NCI-H82 (cell line): Measurements from ENCODE around the gene AGPAT1.
"Not testable (repeated sequence)": the region's sequence is repeated elsewhere in the genome, so short reads cannot be mapped to it uniquely, and the experiment has no call there.

Source experiments
- DNase-seq: peaks from one replicate; lab custom pipeline; 2025; lab: John Stamatoyannopoulos, UW

AGPAT1 gene

GRCh38 chr6:32148289-32149091, 27.4 kb downstream of the AGPAT1 start:
- DNase-seq: no peak

GRCh38 chr6:32147401-32148132, 28.3 kb downstream of the AGPAT1 start:
- no peak for DNase-seq

- DNase-seq: no peak
These were observed 29.2 kb downstream of the AGPAT1 start for GRCh38 chr6:32146687-32147086.

GRCh38 chr6:32146287-32146686, 29.6 kb downstream of the AGPAT1 start:
- no peak for DNase-seq

GRCh38 chr6:32144238-32144637, 31.6 kb downstream of the AGPAT1 start:
- DNase-seq: not testable (repeated sequence)

- no peak for DNase-seq
These were observed 35.4 kb downstream of the AGPAT1 start for GRCh38 chr6:32140420-32141046.

GRCh38 chr6:32139590-32139989, 36.3 kb downstream of the AGPAT1 start:
- no peak for DNase-seq

- DNase-seq: no peak
These were observed 38.4 kb downstream of the AGPAT1 start for GRCh38 chr6:32137454-32137853.

GRCh38 chr6:32133786-32134185, 42.1 kb downstream of the AGPAT1 start:
- DNase-seq: no peak

GRCh38 chr6:32132110-32132509, 43.8 kb downstream of the AGPAT1 start:
- no peak for DNase-seq

- no peak for DNase-seq
These were observed 44.4 kb downstream of the AGPAT1 start for GRCh38 chr6:32131439-32131948.

- DNase-seq: peak; percentile 58
These were observed 46.4 kb downstream of the AGPAT1 start for GRCh38 chr6:32129297-32130088.

- DNase-seq: no peak
These were observed 47.1 kb downstream of the AGPAT1 start for GRCh38 chr6:32128751-32129296.

GRCh38 chr6:32127717-32128592, 47.9 kb downstream of the AGPAT1 start, which contains the start of gene ATF6B:
TSS of gene ATF6B (minus strand) at chr6:32128246. CDS start at chr6:32128207, 39 bp downstream.
- peak; percentile 100 for DNase-seq

GRCh38 chr6:32127409-32127716, 48.5 kb downstream of the AGPAT1 start:
- DNase-seq: no peak

GRCh38 chr6:32126880-32127279, 49.0 kb downstream of the AGPAT1 start:
- DNase-seq: no peak

- no peak for DNase-seq
These were observed 52.2 kb downstream of the AGPAT1 start for GRCh38 chr6:32123681-32124080.

GRCh38 chr6:32120573-32121059, 55.3 kb downstream of the AGPAT1 start:
- no peak for DNase-seq

GRCh38 chr6:32118782-32119628, 56.9 kb downstream of the AGPAT1 start:
- DNase-seq: peak; percentile 87
